ENCODE results near the gene FAAH2. TPM values are rescaled to one million over a fixed set of nuclear protein-coding genes. Genes with fewer than 3 reads are reported as not detected.

FAAH2 gene
- total and polyA plus RNA-seq, 12 donors = 0.10 to 0.95 (median 0.32) TPM; not detected in 2

- intact Hi-C loops (cut with DNase I) = no loop called here
- ATAC-seq (no peak), DNase-seq (no peak)
- 31 to 50% methylated on average over 2 of the region's 2 CpGs for WGBS, 2 donors
- H3K27me3 ChIP-seq = peaks cover 0 to 14% (median 0%) of the 10 kb centered on the region in 7 donors
- no peaks in the 10 kb centered on the region for H3K4me1 ChIP-seq
- H3K9me3 ChIP-seq = peaks cover 0 to 7% (median 0%) of the 10 kb centered on the region in 11 donors
- no peak overlapping the region for H3K4me3 ChIP-seq
- TF ChIP-seq CTCF (IDR thresholded peaks at IDR 0.05) = no peak
- H3K27ac ChIP-seq = no peak overlapping the region
- H3K36me3 ChIP-seq = no peaks in the 10 kb centered on the region
Measured at GRCh38 chrX:57422289-57422688, 135.8 kb downstream of the FAAH2 start.

GRCh38 chrX:57422790-57423189 lies 136.3 kb downstream of the FAAH2 start:
- Histone ChIP-seq H3K4me3 (no peak overlapping the region), H3K9me3 (peaks cover 0 to 5% (median 0%) of the 10 kb centered on the region in 11 donors), H3K27me3 (peaks cover 0 to 18% (median 0%) of the 10 kb centered on the region in 7 donors), H3K27ac (no peak overlapping the region), H3K36me3 (no peaks in the 10 kb centered on the region), H3K4me1 (no peaks in the 10 kb centered on the region)
- WGBS, 2 donors = 76 to 78% methylated on average over 2 of the region's 2 CpGs
- no peak for ATAC-seq
- no peak for TF ChIP-seq CTCF (IDR thresholded peaks at IDR 0.05)
- no peak for DNase-seq
- intact Hi-C loops (cut with DNase I) = no loop called here

GRCh38 chrX:57445076-57445475 lies 158.6 kb downstream of the FAAH2 start:
- ATAC-seq = no peak
- Histone ChIP-seq H3K27me3 (peaks cover 0 to 13% (median 0%) of the 10 kb centered on the region in 7 donors), H3K36me3 (no peaks in the 10 kb centered on the region), H3K4me1 (no peaks in the 10 kb centered on the region), H3K27ac (no peak overlapping the region), H3K4me3 (no peak overlapping the region), H3K9me3 (peaks cover 0 to under 1% (median 0%) of the 10 kb centered on the region in 11 donors)
- no peak for DNase-seq
- no peak for TF ChIP-seq CTCF (IDR thresholded peaks at IDR 0.05)
- WGBS, 2 donors = 65 to 66% methylated on average over 5 of the region's 5 CpGs
- intact Hi-C loops (cut with DNase I) = no loop called here

- Histone ChIP-seq H3K27ac (no peak overlapping the region), H3K36me3 (no peaks in the 10 kb centered on the region), H3K27me3 (peaks cover 0 to 13% (median 0%) of the 10 kb centered on the region in 7 donors), H3K4me1 (no peaks in the 10 kb centered on the region), H3K9me3 (no peaks in the 10 kb centered on the region), H3K4me3 (no peak overlapping the region)
- intact Hi-C loops (cut with DNase I) = no loop called here
- DNase-seq (no peak), ATAC-seq (no peak)
- WGBS, 2 donors = 85 to 93% methylated on average over 1 of the region's 1 CpG
- no peak for TF ChIP-seq CTCF (IDR thresholded peaks at IDR 0.05)
Measured at GRCh38 chrX:57445832-57446231, 159.3 kb downstream of the FAAH2 start.

Data from heart right ventricle (tissue), 16 donors.